Natural killer cell (primary cell): ENCODE measurements around the gene PIEZO1. TPM values are rescaled to one million over a fixed set of nuclear protein-coding genes. Genes with fewer than 3 reads are reported as not detected.

Experiments used
- ATAC-seq, 3 donors: fragments of 150-1000 bp in 2 of 3; fragments of 200-7000 bp in 1 of 3; cut with Tn5 transposase; 1 replicate in 1 of 3; 2 replicates in 2 of 3; pipeline ENCODE4 v1.10.0; 2021; ENCODE audit warnings: mild to moderate bottlenecking in 2 of 3, moderate library complexity in 2 of 3
- DNase-seq, 2 donors: peaks; one replicate each; pipeline versions ENCODE4 v3.0.0 to v3.0.0-alpha.2; 2013 to 2021; ENCODE audit warnings: mixed read lengths in 1 of 2
- H3K27ac ChIP-seq: one replicate; pipeline ENCODE4 v1.5.1; 2013; ENCODE audit warnings: mild to moderate bottlenecking, low read length
- H3K27me3 ChIP-seq: one replicate; pipeline ENCODE4 v1.6.1; 2013; ENCODE audit warnings: low read length; ENCODE audit not compliant: control insufficient read depth, insufficient read depth
- H3K36me3 ChIP-seq: one replicate; pipeline ENCODE4 v1.6.1; 2013; ENCODE audit warnings: low read length; ENCODE audit not compliant: control insufficient read depth, insufficient read depth
- H3K4me1 ChIP-seq: one replicate; pipeline ENCODE4 v1.6.1; 2013; ENCODE audit warnings: low read length; ENCODE audit not compliant: control insufficient read depth, insufficient read depth
- H3K4me3 ChIP-seq: one replicate; pipeline ENCODE4 v1.5.1; 2013; ENCODE audit warnings: low read length
- H3K9me3 ChIP-seq: one replicate; pipeline ENCODE4 v1.6.1; 2013; ENCODE audit warnings: low read length; ENCODE audit not compliant: control insufficient read depth, insufficient read depth
- H3K27ac Mint-ChIP-seq, 2 donors: one replicate each; pipeline ENCODE4 v1.8.0; 2022; ENCODE audit warnings: mild to moderate bottlenecking in 2 of 2, mixed read lengths in 2 of 2, moderate library complexity in 1 of 2
- H3K27me3 Mint-ChIP-seq, 2 donors: one replicate each; pipeline ENCODE4 v1.8.0; 2022; ENCODE audit warnings: low read depth in 2 of 2, mixed read lengths in 2 of 2
- H3K36me3 Mint-ChIP-seq: one replicate; pipeline ENCODE4 v1.8.0; 2022; ENCODE audit warnings: mixed read lengths
- H3K4me1 Mint-ChIP-seq, 2 donors: one replicate each; pipeline ENCODE4 v1.8.0; 2022; ENCODE audit warnings: mixed read lengths in 2 of 2
- H3K4me3 Mint-ChIP-seq: one replicate; pipeline ENCODE4 v1.8.0; 2022; ENCODE audit warnings: mild to moderate bottlenecking, moderate library complexity, mixed read lengths
- H3K9me3 Mint-ChIP-seq, 2 donors: one replicate each; pipeline ENCODE4 v1.8.0; 2022; ENCODE audit warnings: mixed read lengths in 2 of 2
- WGBS: methylation state at CpG from one replicate; pipeline ENCODE4 v1.1.7; 2013; ENCODE audit warnings: missing lambda C conversion rate; ENCODE audit not compliant: insufficient coverage; 5-methylcytosine and 5-hydroxymethylcytosine counted together
- intact Hi-C: fragments of 100-400 bp; cut with micrococcal nuclease; formaldehyde crosslinking; loops from one replicate; pipeline ENCODE4 v1.14.2; 2022
- total RNA-seq, 4 donors: library from RNA; stranded (reverse); fragments of 120-200 nt in 1 of 4; gene quantifications; one replicate each; pipeline versions ENCODE4 v1.2.3 to v1.2.4, GENCODE V29; 2013 to 2022
- TF ChIP-seq, protein P1 (sequence below): fragments of 200-600 bp; IDR thresholded peaks from one replicate; pipeline ENCODE4 v1.8.0; 2022; ENCODE audit warnings: antibody characterized with exemption

PIEZO1 gene
- total RNA-seq, 3 donors from 2014 or later (not counting 1 experiment from before 2014, with no cell fraction given), result 172 to 197 (median 183) TPM

DNA sequence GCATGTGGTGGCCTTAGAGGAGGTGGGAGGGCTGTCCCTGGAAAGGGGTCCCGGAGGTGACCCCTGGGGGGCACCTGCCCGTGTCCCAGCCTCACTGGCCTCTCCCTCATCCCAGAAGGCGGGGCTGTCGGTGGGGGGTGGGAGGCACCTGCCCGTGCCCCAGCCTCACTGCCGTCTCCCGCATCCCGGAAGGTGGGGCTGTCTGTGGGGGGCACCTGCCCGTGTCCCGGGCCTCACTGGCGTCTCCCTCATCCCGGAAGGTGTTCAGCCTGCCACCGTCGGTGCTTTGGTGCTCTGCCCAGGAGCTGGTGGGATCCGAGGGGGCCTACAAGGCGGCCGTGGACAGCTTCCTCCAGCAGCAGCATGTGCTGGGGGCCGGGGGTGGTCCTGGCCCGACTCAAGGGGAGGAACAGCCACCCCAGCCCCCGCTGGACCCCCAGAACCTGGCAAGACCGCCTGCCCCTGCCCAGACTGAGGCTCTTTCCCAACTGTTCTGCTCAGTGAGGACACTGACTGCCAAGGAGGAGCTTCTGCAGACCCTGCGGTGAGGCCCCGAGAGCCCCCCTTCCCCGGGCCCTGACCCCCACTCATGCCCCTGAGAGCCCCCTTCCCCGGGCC, 72.5 kb downstream of the PIEZO1 start:
- H3K4me3 Mint-ChIP-seq, result no peak overlapping the region
- WGBS, result 88% methylated on average over 24 of the region's 25 CpGs
- intact Hi-C loops, result no loop called here
- H3K36me3 Mint-ChIP-seq, result no peaks in the 10 kb centered on the region
- no peak overlapping the region for H3K27ac ChIP-seq
- H3K27me3 ChIP-seq, result no peaks in the 10 kb centered on the region
- H3K4me1 ChIP-seq, result peaks cover 12% of the 10 kb centered on the region
- TF ChIP-seq, protein P1, sequence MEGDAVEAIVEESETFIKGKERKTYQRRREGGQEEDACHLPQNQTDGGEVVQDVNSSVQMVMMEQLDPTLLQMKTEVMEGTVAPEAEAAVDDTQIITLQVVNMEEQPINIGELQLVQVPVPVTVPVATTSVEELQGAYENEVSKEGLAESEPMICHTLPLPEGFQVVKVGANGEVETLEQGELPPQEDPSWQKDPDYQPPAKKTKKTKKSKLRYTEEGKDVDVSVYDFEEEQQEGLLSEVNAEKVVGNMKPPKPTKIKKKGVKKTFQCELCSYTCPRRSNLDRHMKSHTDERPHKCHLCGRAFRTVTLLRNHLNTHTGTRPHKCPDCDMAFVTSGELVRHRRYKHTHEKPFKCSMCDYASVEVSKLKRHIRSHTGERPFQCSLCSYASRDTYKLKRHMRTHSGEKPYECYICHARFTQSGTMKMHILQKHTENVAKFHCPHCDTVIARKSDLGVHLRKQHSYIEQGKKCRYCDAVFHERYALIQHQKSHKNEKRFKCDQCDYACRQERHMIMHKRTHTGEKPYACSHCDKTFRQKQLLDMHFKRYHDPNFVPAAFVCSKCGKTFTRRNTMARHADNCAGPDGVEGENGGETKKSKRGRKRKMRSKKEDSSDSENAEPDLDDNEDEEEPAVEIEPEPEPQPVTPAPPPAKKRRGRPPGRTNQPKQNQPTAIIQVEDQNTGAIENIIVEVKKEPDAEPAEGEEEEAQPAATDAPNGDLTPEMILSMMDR, result no peak
- H3K4me3 ChIP-seq, result no peak overlapping the region
- no peak overlapping the region for H3K27ac Mint-ChIP-seq
- H3K27me3 Mint-ChIP-seq, result no peaks in the 10 kb centered on the region
- DNase-seq (no peak), ATAC-seq (no peak)
- H3K9me3 Mint-ChIP-seq, result no peaks in the 10 kb centered on the region
- peaks cover 42% of the 10 kb centered on the region for H3K36me3 ChIP-seq
- H3K4me1 Mint-ChIP-seq, result peaks cover 10 to 13% of the 10 kb centered on the region in 2 donors
- no peaks in the 10 kb centered on the region for H3K9me3 ChIP-seq

DNA sequence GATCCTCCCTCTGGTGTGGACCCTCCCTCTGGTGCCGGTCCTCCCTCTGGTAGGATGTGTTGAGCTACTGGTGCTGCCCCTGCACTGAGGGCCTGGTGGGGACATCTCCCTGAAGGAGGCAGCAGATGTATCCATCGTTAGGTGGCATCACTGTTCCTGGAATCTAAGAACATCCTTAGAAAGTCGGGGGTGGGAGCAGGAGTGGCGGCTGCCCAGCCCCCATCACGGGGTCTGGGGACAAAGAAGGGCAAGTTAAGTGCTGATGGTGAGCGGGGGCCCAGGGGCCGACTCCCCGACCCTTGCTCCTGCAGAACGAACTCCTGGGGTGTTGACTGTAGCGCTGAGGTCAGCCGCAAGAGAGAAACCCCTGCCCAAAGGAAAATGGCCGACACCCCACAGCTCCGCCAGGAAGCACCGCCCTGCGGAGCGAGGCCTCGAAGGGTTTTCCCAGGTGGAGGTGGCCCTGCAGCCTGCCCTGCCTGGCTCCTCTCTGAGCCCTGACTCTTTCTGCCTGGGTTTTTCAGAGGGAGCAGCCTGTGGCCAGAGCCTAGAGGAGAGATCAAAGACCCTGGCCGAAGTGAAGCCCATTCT, 73.2 kb downstream of the PIEZO1 start:
- Histone ChIP-seq H3K4me1 (peaks cover 18% of the 10 kb centered on the region), H3K27ac (no peak overlapping the region), H3K36me3 (peaks cover 36% of the 10 kb centered on the region), H3K9me3 (no peaks in the 10 kb centered on the region), H3K27me3 (no peaks in the 10 kb centered on the region), H3K4me3 (no peak overlapping the region)
- Mint-ChIP-seq H3K27me3 (no peaks in the 10 kb centered on the region), H3K27ac (peak overlapping the region; percentile 43 to 60), H3K9me3 (no peaks in the 10 kb centered on the region), H3K36me3 (no peaks in the 10 kb centered on the region), H3K4me3 (no peak overlapping the region), H3K4me1 (peaks cover 16 to 19% of the 10 kb centered on the region in 2 donors)
- ATAC-seq (no peak), DNase-seq (no peak)
- intact Hi-C loops, result no loop called here
- TF ChIP-seq, protein P1, result no peak
- 91% methylated on average over 17 of the region's 18 CpGs for WGBS

- Histone ChIP-seq H3K36me3 (peaks cover 23% of the 10 kb centered on the region), H3K27me3 (no peaks in the 10 kb centered on the region), H3K4me3 (no peak overlapping the region), H3K27ac (no peak overlapping the region), H3K9me3 (no peaks in the 10 kb centered on the region), H3K4me1 (peaks cover 23% of the 10 kb centered on the region)
- H3K36me3 Mint-ChIP-seq, result no peaks in the 10 kb centered on the region
- H3K4me3 Mint-ChIP-seq, result no peak overlapping the region
- no peak overlapping the region for H3K27ac Mint-ChIP-seq
- ATAC-seq (no peak), DNase-seq (no peak)
- intact Hi-C loops, result no loop called here
- H3K4me1 Mint-ChIP-seq, result peaks cover 18 to 20% of the 10 kb centered on the region in 2 donors
- 80% methylated on average over 16 of the region's 16 CpGs for WGBS
- TF ChIP-seq, protein P1, result no peak
- no peaks in the 10 kb centered on the region for H3K27me3 Mint-ChIP-seq
- H3K9me3 Mint-ChIP-seq, result no peaks in the 10 kb centered on the region
These were observed 74.5 kb downstream of the PIEZO1 start for GRCh38 chr16:88710556-88710955.
